ENCODE results near the gene SEZ6L.

The SEZ6L gene

GRCh38 chr22:26417406-26417805 lies 248.1 kb downstream of the SEZ6L start:
- DNase-seq (ENCODE audit: insufficient read length) (no peak), FAIRE-seq (no peak)
- no peak for TF ChIP-seq TAF1 (IDR thresholded peaks at IDR 0.05; ENCODE audit: borderline replicate concordance, low read depth, low read length)
- no peak for TF ChIP-seq POLR2AphosphoS5 (IDR thresholded peaks at IDR 0.05; ENCODE audit: low read depth, low read length)
- no peak for TF ChIP-seq POLR2A (IDR thresholded peaks at IDR 0.05; ENCODE audit: low read depth, low read length)

GRCh38 chr22:26418620-26419019 lies 249.4 kb downstream of the SEZ6L start:
- DNase-seq (ENCODE audit: insufficient read length) (no peak), FAIRE-seq (no peak)
- no peak for TF ChIP-seq POLR2A (IDR thresholded peaks at IDR 0.05; ENCODE audit: low read depth, low read length)
- TF ChIP-seq TAF1 (IDR thresholded peaks at IDR 0.05; ENCODE audit: borderline replicate concordance, low read depth, low read length): no peak
- no peak for TF ChIP-seq POLR2AphosphoS5 (IDR thresholded peaks at IDR 0.05; ENCODE audit: low read depth, low read length)

DNA sequence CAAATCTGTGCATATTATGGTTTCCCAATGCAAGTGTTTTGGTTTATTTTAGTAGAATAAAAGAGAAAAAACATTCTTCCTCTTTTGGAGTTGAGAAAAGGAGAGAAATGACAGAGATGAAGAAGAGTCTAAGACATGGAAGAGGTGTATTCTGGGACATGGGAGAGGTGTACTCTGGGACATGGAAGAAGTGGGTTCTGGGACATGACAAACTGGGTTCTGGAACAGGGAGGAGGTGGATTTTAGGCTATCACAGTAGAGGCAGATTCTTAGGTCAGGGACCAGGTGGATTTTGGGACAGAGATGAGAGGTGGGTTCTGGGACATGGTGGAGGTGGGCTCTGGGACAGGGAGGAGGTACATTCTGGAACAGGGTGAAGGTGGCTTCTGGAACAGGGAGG lies 257.7 kb downstream of the SEZ6L start:
- TF ChIP-seq TAF1 (IDR thresholded peaks at IDR 0.05; ENCODE audit: borderline replicate concordance, low read depth, low read length) (no peak), POLR2A (IDR thresholded peaks at IDR 0.05; ENCODE audit: low read depth, low read length) (no peak), POLR2AphosphoS5 (IDR thresholded peaks at IDR 0.05; ENCODE audit: low read depth, low read length) (no peak)
- DNase-seq (ENCODE audit: insufficient read length): no peak
- no peak for FAIRE-seq

DNA sequence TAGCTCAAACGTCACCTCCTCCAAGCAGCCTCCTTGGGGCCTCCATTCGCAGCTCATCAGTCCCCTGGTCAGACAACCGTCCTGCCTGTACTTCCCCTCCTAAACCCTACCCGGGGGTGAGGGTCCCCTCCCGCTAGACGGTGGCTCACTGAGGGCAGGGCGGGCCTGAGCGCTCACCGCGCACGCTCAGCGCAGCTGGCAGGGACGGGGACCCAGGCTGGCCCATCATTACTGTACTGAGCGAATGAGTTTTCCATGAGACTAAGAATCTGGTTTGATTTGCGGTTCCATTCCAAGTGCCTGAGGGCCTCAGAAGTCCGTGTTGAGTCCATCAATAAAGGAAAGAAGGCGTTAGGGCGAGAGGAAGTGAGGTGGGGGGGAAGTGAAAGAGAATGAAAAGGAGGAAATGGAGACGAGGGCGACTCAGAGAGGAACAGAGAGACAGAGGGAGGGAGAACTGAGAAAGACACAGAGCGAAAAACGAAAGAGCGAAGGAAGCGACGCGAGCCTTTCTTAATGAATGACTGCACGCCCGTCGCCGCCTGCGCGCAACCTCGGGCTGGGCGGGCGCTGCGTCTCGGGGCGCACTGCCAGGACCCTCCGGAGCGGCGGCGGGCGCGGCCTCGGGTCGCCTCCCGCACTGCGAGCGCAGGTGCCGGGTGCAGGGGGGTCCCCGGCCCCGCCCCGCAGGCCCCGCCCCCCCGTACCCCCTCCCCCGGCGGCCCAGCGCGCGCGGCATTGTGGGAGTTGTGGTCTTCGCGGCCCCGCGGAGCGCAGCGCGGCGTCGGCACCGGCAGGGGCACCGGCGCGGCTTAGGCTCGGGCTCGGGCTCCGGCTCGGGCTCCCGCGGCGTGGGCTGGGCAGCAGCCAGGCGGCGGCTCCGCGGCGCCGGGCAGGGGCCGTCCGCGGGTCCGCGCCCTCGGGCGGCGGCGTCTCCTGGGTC lies 259.5 kb downstream of the SEZ6L start, which contains the start of gene ASPHD2:
Gene ASPHD2, plus strand, starts transcription at position 746 of the 943 bp plus-strand sequence. CDS start 4,356 bp downstream, outside the sequence.
- DNase-seq (ENCODE audit: insufficient read length) (peak; percentile 78), FAIRE-seq (peak; percentile 99)
- TF ChIP-seq POLR2A (IDR thresholded peaks at IDR 0.05; ENCODE audit: low read depth, low read length): peak; percentile 61; the same call in 1 of the 2 replicates
- no peak for TF ChIP-seq TAF1 (IDR thresholded peaks at IDR 0.05; ENCODE audit: borderline replicate concordance, low read depth, low read length)
- TF ChIP-seq POLR2AphosphoS5 (IDR thresholded peaks at IDR 0.05; ENCODE audit: low read depth, low read length): no peak

- peak; percentile 50 for FAIRE-seq
- no peak for DNase-seq (ENCODE audit: insufficient read length)
- TF ChIP-seq POLR2A (IDR thresholded peaks at IDR 0.05; ENCODE audit: low read depth, low read length): no peak
- TF ChIP-seq POLR2AphosphoS5 (IDR thresholded peaks at IDR 0.05; ENCODE audit: low read depth, low read length): no peak
- no peak for TF ChIP-seq TAF1 (IDR thresholded peaks at IDR 0.05; ENCODE audit: borderline replicate concordance, low read depth, low read length)
These were observed 260.4 kb downstream of the SEZ6L start for GRCh38 chr22:26429458-26430286.

DNA sequence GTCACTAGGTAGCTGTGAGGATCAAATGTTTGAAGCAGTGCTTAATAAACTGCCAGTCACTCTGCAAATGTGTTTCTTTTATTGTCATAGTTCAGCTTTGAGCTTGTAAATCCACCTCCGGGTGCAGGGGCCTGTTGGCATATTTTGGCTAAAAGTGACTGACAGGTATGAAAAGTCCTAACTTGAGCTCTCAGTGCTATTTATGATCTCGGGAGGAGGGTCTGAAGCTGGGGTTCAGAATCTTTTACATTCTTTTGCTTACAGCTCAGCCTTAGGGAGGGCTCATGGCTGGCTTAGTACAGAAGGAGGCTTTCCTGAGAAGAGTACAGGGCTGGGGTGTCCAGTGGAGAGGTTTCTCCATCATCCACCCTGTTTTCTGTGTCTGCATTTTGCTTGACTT lies 261.3 kb downstream of the SEZ6L start:
- TF ChIP-seq POLR2AphosphoS5 (IDR thresholded peaks at IDR 0.05; ENCODE audit: low read depth, low read length) (no peak), POLR2A (IDR thresholded peaks at IDR 0.05; ENCODE audit: low read depth, low read length) (no peak), TAF1 (IDR thresholded peaks at IDR 0.05; ENCODE audit: borderline replicate concordance, low read depth, low read length) (no peak)
- DNase-seq (ENCODE audit: insufficient read length) (no peak), FAIRE-seq (peak; percentile 74)

DNA sequence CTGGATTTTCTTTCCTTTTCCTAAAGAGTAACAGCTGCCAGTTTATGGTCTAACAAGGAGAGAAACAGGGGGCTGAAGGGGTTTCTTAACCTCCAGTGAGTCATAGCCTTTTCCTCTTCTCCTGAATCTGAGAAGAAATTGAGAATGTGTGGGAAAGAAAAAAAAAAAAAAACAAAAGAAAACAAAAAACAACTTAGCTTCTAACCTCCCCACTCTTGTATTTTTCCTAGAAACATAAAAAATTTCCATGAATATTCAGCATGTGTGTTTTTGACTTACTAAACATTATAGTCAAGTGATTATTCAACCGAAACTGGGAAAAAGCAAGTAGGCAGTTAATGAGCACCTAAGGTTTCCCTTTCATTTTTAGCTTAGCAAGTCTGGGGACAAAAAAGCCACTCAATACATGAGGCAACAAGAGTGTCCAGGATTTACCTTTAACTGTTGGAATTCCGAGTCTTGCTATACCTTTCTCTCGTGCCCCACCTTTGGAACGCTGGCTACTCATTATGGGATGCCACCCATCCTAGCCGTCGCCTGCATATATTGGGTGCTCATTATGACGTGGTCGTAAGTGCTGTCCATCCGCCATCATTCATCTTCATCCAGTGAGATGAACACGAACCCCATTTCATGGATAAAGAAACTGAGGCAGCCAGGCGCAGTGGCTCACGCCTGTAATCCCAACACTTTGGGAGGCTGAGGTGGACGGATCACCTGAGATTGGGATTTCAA lies 262.2 kb downstream of the SEZ6L start:
- no peak for TF ChIP-seq POLR2A (IDR thresholded peaks at IDR 0.05; ENCODE audit: low read depth, low read length)
- no peak for TF ChIP-seq TAF1 (IDR thresholded peaks at IDR 0.05; ENCODE audit: borderline replicate concordance, low read depth, low read length)
- TF ChIP-seq POLR2AphosphoS5 (IDR thresholded peaks at IDR 0.05; ENCODE audit: low read depth, low read length): no peak
- peak; percentile 92 for FAIRE-seq
- DNase-seq (ENCODE audit: insufficient read length): no peak

- FAIRE-seq (peak; percentile 84), DNase-seq (ENCODE audit: insufficient read length) (no peak)
- no peak for TF ChIP-seq TAF1 (IDR thresholded peaks at IDR 0.05; ENCODE audit: borderline replicate concordance, low read depth, low read length)
- no peak for TF ChIP-seq POLR2A (IDR thresholded peaks at IDR 0.05; ENCODE audit: low read depth, low read length)
- TF ChIP-seq POLR2AphosphoS5 (IDR thresholded peaks at IDR 0.05; ENCODE audit: low read depth, low read length): no peak
These were observed 263.5 kb downstream of the SEZ6L start for GRCh38 chr22:26432619-26433311.
